SK-N-SH (cell line): ENCODE data around the gene NPAS3. TPM values are rescaled to one million over a fixed set of nuclear protein-coding genes. Genes with fewer than 3 reads are reported as not detected.

Experiments used
- CTCF ChIA-PET: fragments of 300-600, 350-600 bp; formaldehyde crosslinking; extraction: SDS; loops from one replicate; lab custom pipeline; 2021; lab: Yijun Ruan, JAX
- POLR2A ChIA-PET: fragments of 350-600 bp; sonication (Branson Sonifier 250); formaldehyde crosslinking; extraction: SDS; loops from one replicate; lab custom pipeline; 2020; ENCODE audit warnings: antibody characterized with exemption, inconsistent platforms; lab: Yijun Ruan, JAX
- DNase-seq: peaks from one replicate; pipeline ENCODE4 v3.0.0; 2012
- H2AFZ ChIP-seq: fragments of 200-600 bp; sonication (generic); 2 replicates; pipeline ENCODE4 v1.8.1; 2016; ENCODE audit warnings: antibody characterized with exemption, mild to moderate bottlenecking, low read depth
- H3F3A ChIP-seq: fragments of 200-600 bp; sonication (generic); replicated peaks from 2 replicates; pipeline ENCODE3; 2016; ENCODE audit warnings: antibody characterized with exemption, mild to moderate bottlenecking; ENCODE audit not compliant: insufficient read depth
- H3K27ac ChIP-seq, 2 experiments: fragments of 200-500 bp in 1 of 2; fragments of 200-600 bp in 1 of 2; sonication (Bioruptor generic) in 1 of 2; sonication (generic), shearing (Covaris generic) in 1 of 2; 2 replicates each; pipeline versions ENCODE4 v1.5.1 to v1.6.1; 2014 to 2016; ENCODE audit warnings: low read depth in 2 of 2, inconsistent platforms in 1 of 2, low read length in 1 of 2, mild to moderate bottlenecking in 1 of 2, mixed read lengths in 1 of 2
- H3K27me3 ChIP-seq: fragments of 200-600 bp; sonication (generic), shearing (Covaris generic); 2 replicates; pipeline ENCODE4 v1.6.1; 2016; ENCODE audit warnings: mixed run types; ENCODE audit not compliant: insufficient read depth
- H3K36me3 ChIP-seq, 2 experiments: fragments of 200-500 bp in 1 of 2; fragments of 200-600 bp in 1 of 2; sonication (Bioruptor generic) in 1 of 2; sonication (generic) in 1 of 2; replicated peaks in 1 of 2; 2 replicates each; pipeline versions ENCODE3 to v1.5.1; 2014 to 2016; ENCODE audit warnings: low read length in 1 of 2, mild to moderate bottlenecking in 1 of 2; ENCODE audit not compliant: insufficient read depth in 2 of 2, control insufficient read depth in 1 of 2
- H3K4me1 ChIP-seq, 2 experiments: fragments of 200-500 bp in 1 of 2; fragments of 200-600 bp in 1 of 2; sonication (Bioruptor generic) in 1 of 2; sonication (generic), shearing (Covaris generic) in 1 of 2; 2 replicates each; pipeline versions ENCODE4 v1.5.1 to v1.6.1; 2014 to 2016; ENCODE audit warnings: low read depth in 1 of 2, low read length in 1 of 2, mixed run types in 1 of 2; ENCODE audit not compliant: insufficient read depth in 2 of 2, control insufficient read depth in 1 of 2
- H3K4me2 ChIP-seq: fragments of 200-600 bp; sonication (generic), shearing (Covaris generic); 2 replicates; pipeline ENCODE4 v1.6.1; 2017; ENCODE audit warnings: mixed run types
- H3K4me3 ChIP-seq, 2 experiments: fragments of 200-500 bp in 1 of 2; fragments of 200-600 bp in 1 of 2; sonication (Bioruptor generic) in 1 of 2; sonication (generic), shearing (Covaris generic) in 1 of 2; 2 replicates each; pipeline versions ENCODE4 v1.5.1 to v1.8.1; 2014 to 2016; ENCODE audit warnings: low read depth in 2 of 2, inconsistent platforms in 1 of 2, low read length in 1 of 2, mild to moderate bottlenecking in 1 of 2, mixed read lengths in 1 of 2, moderate library complexity in 1 of 2
- H3K79me2 ChIP-seq: fragments of 200-600 bp; sonication (generic); 2 replicates; pipeline ENCODE4 v1.8.1; 2017; ENCODE audit warnings: mild to moderate bottlenecking; ENCODE audit not compliant: insufficient read depth
- H3K9ac ChIP-seq: fragments of 200-600 bp; sonication (generic); 2 replicates; pipeline ENCODE4 v1.6.1; 2017; ENCODE audit warnings: mixed run types
- H3K9me2 ChIP-seq: fragments of 200-600 bp; sonication (generic); 2 replicates; pipeline ENCODE4 v1.6.1; 2017; ENCODE audit warnings: mixed run types
- H3K9me3 ChIP-seq: fragments of 200-600 bp; sonication (generic); 2 replicates; pipeline ENCODE4 v1.6.1; 2017; ENCODE audit warnings: mixed run types, mild to moderate bottlenecking, moderate library complexity
- H4K20me1 ChIP-seq: fragments of 200-600 bp; sonication (generic); 2 replicates; pipeline ENCODE4 v1.6.1; 2017; ENCODE audit warnings: mild to moderate bottlenecking, mixed run types; ENCODE audit not compliant: insufficient read depth
- FOSL2 ChIP-seq: IDR thresholded peaks from 2 replicates; pipeline ENCODE4 v1.4.0; 2012; ENCODE audit warnings: low read depth, mild to moderate bottlenecking, moderate library complexity, borderline replicate concordance
- FOXJ3 ChIP-seq: sonication (generic); formaldehyde crosslinking; IDR thresholded peaks from 2 replicates; pipeline ENCODE4 v1.5.1; 2020; ENCODE audit warnings: mild to moderate bottlenecking, missing genetic modification reagents
- FOXM1 ChIP-seq: IDR thresholded peaks from 2 replicates; pipeline ENCODE4 v1.4.0; 2012; ENCODE audit warnings: low read depth, mild to moderate bottlenecking
- GATA2 ChIP-seq: sonication (generic); formaldehyde crosslinking; IDR thresholded peaks from 2 replicates; pipeline ENCODE4 v1.5.0; 2020; ENCODE audit warnings: mild to moderate bottlenecking, missing genetic modification reagents
- MEF2A ChIP-seq: IDR thresholded peaks from 2 replicates; pipeline ENCODE4 v1.4.0; 2012; ENCODE audit warnings: low read depth, borderline replicate concordance
- NFIC ChIP-seq: IDR thresholded peaks from 2 replicates; pipeline ENCODE4 v1.4.0; 2012; ENCODE audit warnings: borderline replicate concordance
- TCF12 ChIP-seq: IDR thresholded peaks from 2 replicates; pipeline ENCODE4 v1.4.0; 2012
- TEAD4 ChIP-seq: IDR thresholded peaks from 2 replicates; pipeline ENCODE4 v1.4.0; 2012; ENCODE audit warnings: mild to moderate bottlenecking, borderline replicate concordance; ENCODE audit not compliant: insufficient read depth
- WGBS: methylation state at CpG from one replicate; pipeline ENCODE4 v1.1.6; 2017; ENCODE audit warnings: low lambda C conversion rate; 5-methylcytosine and 5-hydroxymethylcytosine counted together
- polyA plus RNA-seq, 3 experiments: library from polyadenylated mRNA; depleted of rRNA; stranded (reverse); fragments of >200 nt; gene quantifications; 2 replicates each; pipeline ENCODE4 v1.2.3, GENCODE V29; 2012
- TF ChIP-seq, protein P1 (sequence below): IDR thresholded peaks from 2 replicates; pipeline ENCODE4; 2012
- TF ChIP-seq, protein P2 (sequence below): fragments of 150-350 bp; IDR thresholded peaks from 2 replicates; pipeline ENCODE4 v1.6.1; 2016; ENCODE audit warnings: mild to moderate bottlenecking, low read depth, low read length
- TF ChIP-seq, protein P3 (sequence below): fragments of 200-600 bp; sonication (generic); IDR thresholded peaks from 2 replicates; pipeline ENCODE4 v1.6.1; 2017; ENCODE audit warnings: antibody characterized with exemption, mild to moderate bottlenecking, moderate library complexity
- TF ChIP-seq, protein P4 (sequence below): IDR thresholded peaks from 2 replicates; pipeline ENCODE4 v1.4.0; 2012; ENCODE audit warnings: low read depth, borderline replicate concordance

NPAS3 gene
- polyA plus RNA-seq, 1 of the 3 experiments (the other 2 are of a cell fraction): 4.3 TPM

DNA sequence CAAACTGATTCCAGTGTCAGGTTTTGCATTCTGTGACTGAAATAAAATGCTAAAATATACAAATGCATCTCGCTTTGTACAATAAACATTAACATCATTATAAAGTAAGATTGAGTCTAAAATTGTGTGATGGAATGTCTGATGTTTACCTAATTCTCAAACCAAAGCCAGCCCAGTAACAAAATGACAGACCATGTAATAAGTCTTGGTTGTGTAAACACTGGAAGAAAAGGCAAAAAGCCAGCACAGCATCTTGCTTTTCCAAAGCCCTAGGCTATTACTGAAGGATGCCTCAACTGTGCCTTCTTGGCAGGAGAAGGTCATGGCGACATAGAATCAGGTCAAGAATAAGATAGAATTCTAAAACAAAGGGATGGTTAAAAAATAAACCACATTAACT lies 842.6 kb downstream of the NPAS3 start:
- 75% methylated on average over 2 of the region's 2 CpGs for WGBS
- CTCF ChIA-PET: interaction anchor here (1.6 to 4.2 kb wide), 3 partner anchors 8 to 306 kb away, joined by 4 to 28 read pairs (median 13); no protein-coding TSS in a partner anchor
- DNase-seq: no peak

More for the DNA sequence above, 842.6 kb downstream of the NPAS3 start:
- no peaks in the 10 kb centered on the region for H3K9me3 ChIP-seq
- peaks cover 0 to 19% of the 10 kb centered on the region in 2 experiments; a peak in 3 of 4 replicates for H3K4me1 ChIP-seq
- no peaks in the 10 kb centered on the region for H3K9me2 ChIP-seq
- no peak overlapping the region for H3K4me2 ChIP-seq
- no peak overlapping the region for H3K27ac ChIP-seq
- no peak overlapping the region for H3K9ac ChIP-seq
- H3F3A ChIP-seq: no peaks in the 10 kb centered on the region
- no peaks in the 10 kb centered on the region for H3K27me3 ChIP-seq
- H4K20me1 ChIP-seq: no peaks in the 10 kb centered on the region
- TF ChIP-seq, protein P1, sequence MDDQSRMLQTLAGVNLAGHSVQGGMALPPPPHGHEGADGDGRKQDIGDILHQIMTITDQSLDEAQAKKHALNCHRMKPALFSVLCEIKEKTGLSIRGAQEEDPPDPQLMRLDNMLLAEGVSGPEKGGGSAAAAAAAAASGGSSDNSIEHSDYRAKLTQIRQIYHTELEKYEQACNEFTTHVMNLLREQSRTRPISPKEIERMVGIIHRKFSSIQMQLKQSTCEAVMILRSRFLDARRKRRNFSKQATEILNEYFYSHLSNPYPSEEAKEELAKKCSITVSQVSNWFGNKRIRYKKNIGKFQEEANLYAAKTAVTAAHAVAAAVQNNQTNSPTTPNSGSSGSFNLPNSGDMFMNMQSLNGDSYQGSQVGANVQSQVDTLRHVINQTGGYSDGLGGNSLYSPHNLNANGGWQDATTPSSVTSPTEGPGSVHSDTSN: no peak
- no peak for TF ChIP-seq GATA2 (CRISPR knock-in tag)
- no peak for TF ChIP-seq MEF2A
- TF ChIP-seq FOSL2: no peak
- TF ChIP-seq, protein P2, sequence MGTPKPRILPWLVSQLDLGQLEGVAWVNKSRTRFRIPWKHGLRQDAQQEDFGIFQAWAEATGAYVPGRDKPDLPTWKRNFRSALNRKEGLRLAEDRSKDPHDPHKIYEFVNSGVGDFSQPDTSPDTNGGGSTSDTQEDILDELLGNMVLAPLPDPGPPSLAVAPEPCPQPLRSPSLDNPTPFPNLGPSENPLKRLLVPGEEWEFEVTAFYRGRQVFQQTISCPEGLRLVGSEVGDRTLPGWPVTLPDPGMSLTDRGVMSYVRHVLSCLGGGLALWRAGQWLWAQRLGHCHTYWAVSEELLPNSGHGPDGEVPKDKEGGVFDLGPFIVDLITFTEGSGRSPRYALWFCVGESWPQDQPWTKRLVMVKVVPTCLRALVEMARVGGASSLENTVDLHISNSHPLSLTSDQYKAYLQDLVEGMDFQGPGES: no peak
- TF ChIP-seq TCF12: no peak
- TF ChIP-seq, protein P3, sequence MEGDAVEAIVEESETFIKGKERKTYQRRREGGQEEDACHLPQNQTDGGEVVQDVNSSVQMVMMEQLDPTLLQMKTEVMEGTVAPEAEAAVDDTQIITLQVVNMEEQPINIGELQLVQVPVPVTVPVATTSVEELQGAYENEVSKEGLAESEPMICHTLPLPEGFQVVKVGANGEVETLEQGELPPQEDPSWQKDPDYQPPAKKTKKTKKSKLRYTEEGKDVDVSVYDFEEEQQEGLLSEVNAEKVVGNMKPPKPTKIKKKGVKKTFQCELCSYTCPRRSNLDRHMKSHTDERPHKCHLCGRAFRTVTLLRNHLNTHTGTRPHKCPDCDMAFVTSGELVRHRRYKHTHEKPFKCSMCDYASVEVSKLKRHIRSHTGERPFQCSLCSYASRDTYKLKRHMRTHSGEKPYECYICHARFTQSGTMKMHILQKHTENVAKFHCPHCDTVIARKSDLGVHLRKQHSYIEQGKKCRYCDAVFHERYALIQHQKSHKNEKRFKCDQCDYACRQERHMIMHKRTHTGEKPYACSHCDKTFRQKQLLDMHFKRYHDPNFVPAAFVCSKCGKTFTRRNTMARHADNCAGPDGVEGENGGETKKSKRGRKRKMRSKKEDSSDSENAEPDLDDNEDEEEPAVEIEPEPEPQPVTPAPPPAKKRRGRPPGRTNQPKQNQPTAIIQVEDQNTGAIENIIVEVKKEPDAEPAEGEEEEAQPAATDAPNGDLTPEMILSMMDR: no peak
- TF ChIP-seq, protein P4, sequence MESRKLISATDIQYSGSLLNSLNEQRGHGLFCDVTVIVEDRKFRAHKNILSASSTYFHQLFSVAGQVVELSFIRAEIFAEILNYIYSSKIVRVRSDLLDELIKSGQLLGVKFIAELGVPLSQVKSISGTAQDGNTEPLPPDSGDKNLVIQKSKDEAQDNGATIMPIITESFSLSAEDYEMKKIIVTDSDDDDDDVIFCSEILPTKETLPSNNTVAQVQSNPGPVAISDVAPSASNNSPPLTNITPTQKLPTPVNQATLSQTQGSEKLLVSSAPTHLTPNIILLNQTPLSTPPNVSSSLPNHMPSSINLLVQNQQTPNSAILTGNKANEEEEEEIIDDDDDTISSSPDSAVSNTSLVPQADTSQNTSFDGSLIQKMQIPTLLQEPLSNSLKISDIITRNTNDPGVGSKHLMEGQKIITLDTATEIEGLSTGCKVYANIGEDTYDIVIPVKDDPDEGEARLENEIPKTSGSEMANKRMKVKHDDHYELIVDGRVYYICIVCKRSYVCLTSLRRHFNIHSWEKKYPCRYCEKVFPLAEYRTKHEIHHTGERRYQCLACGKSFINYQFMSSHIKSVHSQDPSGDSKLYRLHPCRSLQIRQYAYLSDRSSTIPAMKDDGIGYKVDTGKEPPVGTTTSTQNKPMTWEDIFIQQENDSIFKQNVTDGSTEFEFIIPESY: no peak
- no peak for TF ChIP-seq FOXM1
- no peak for TF ChIP-seq NFIC
- TF ChIP-seq FOXJ3 (CRISPR knock-in tag): no peak
- no peak for TF ChIP-seq TEAD4
- TF ChIP-seq, all 33 proteins: peak for 0
- Histone ChIP-seq H3K36me3 (no peaks in the 10 kb centered on the region), H2AFZ (no peak overlapping the region), H3K4me3 (no peak overlapping the region), H3K79me2 (no peaks in the 10 kb centered on the region)
- POLR2A ChIA-PET: no interaction called here
